K562 (cell line): ENCODE results near the gene GIGYF2. TPM values are rescaled to one million over a fixed set of nuclear protein-coding genes. Genes with fewer than 3 reads are reported as not detected.

Experiments used
- ATAC-seq: fragments of 200-7000 bp; cut with Tn5 transposase; 3 replicates; pipeline ENCODE4 v1.9.1; 2020; ENCODE audit warnings: moderate library complexity
- BruUV-seq: library from RNA; stranded (reverse); fragments of 400-500 nt; replicated peaks from 2 replicates; lab custom pipeline; 2021; lab: Mats Ljungman, UMichigan
- CTCF ChIA-PET: fragments of 300-600 bp; formaldehyde crosslinking; extraction: SDS; loops from one replicate; lab custom pipeline; 2021; ENCODE audit warnings: low intra/inter-chr PET ratio; lab: Yijun Ruan, JAX
- POLR2A ChIA-PET: fragments of 300-600, 350-650 bp; sonication (Branson Sonifier 250); formaldehyde crosslinking; extraction: SDS; loops from one replicate; lab custom pipeline; 2021; ENCODE audit warnings: antibody characterized with exemption, inconsistent platforms; lab: Yijun Ruan, JAX
- DNase-seq, 4 experiments: peaks; one replicate each; pipeline versions ENCODE4 v3.0.0 to v3.0.0-alpha.2; 2011 to 2018; ENCODE audit warnings: low spot score in 3 of 4, mixed read lengths in 3 of 4; ENCODE audit errors: extremely low read depth in 1 of 4
- FAIRE-seq: peaks from 2 replicates; lab custom pipeline; 2011; peaks lifted over from hg19 to GRCh38; lab: Jason Lieb, UNC
- H2AFZ ChIP-seq: 2 replicates; pipeline ENCODE4 v1.6.0; 2011; ENCODE audit warnings: low read depth, low read length, control low read depth, inconsistent platforms
- H3K27ac ChIP-seq: fragments of 200-600 bp; 3 replicates; pipeline ENCODE4 v1.8.0; 2011; ENCODE audit warnings: low read depth, mild to moderate bottlenecking, control low read depth, inconsistent platforms, low read length, moderate library complexity, mixed read lengths; ENCODE audit errors: extremely low read depth
- H3K27me3 ChIP-seq, 2 experiments: fragments of 300-600 bp in 1 of 2; 2 replicates in 1 of 2; 3 replicates in 1 of 2; pipeline versions ENCODE4 v1.6.0 to v1.8.0; 2011; ENCODE audit warnings: inconsistent platforms in 2 of 2, low read length in 2 of 2, mild to moderate bottlenecking in 1 of 2, mixed read lengths in 1 of 2, moderate library complexity in 1 of 2; ENCODE audit not compliant: control insufficient read depth in 2 of 2, insufficient read depth in 2 of 2
- H3K36me3 ChIP-seq: fragments of 300-600 bp; 3 replicates; pipeline ENCODE4 v1.8.0; 2011; ENCODE audit warnings: mild to moderate bottlenecking, low read length, inconsistent platforms; ENCODE audit not compliant: control insufficient read depth, insufficient read depth
- H3K4me1 ChIP-seq, 2 experiments: fragments of 200-600 bp in 1 of 2; replicated peaks in 1 of 2; 2 replicates in 1 of 2; 3 replicates in 1 of 2; pipeline versions ENCODE4 v1.5.1 to v1.8.0; 2011; ENCODE audit warnings: inconsistent platforms in 2 of 2, low read length in 2 of 2, mild to moderate bottlenecking in 1 of 2, mixed read lengths in 1 of 2, moderate library complexity in 1 of 2; ENCODE audit not compliant: control insufficient read depth in 2 of 2, insufficient read depth in 2 of 2
- H3K4me2 ChIP-seq: 2 replicates; pipeline ENCODE4 v1.6.1; 2011; ENCODE audit warnings: low read length, control low read depth, inconsistent platforms, mixed read lengths; ENCODE audit not compliant: insufficient read depth
- H3K4me3 ChIP-seq: fragments of 200-600 bp; sonication (generic), shearing (Covaris generic); 2 replicates; pipeline ENCODE4 v1.5.1; 2016; ENCODE audit warnings: control low read depth, inconsistent platforms
- H3K79me2 ChIP-seq: fragments of 200-600 bp; 3 replicates; pipeline ENCODE4 v1.8.0; 2011; ENCODE audit warnings: low read length, inconsistent platforms; ENCODE audit not compliant: control insufficient read depth, insufficient read depth
- H3K9ac ChIP-seq, 2 experiments: 2 replicates each; pipeline versions ENCODE4 v1.6.0 to v1.6.1; 2011; ENCODE audit warnings: low read depth in 2 of 2, low read length in 2 of 2, control low read depth in 1 of 2, inconsistent platforms in 1 of 2, mild to moderate bottlenecking in 1 of 2, mixed read lengths in 1 of 2; ENCODE audit not compliant: insufficient read depth in 1 of 2
- H3K9me1 ChIP-seq: one replicate; pipeline ENCODE4 v1.6.0; 2011; ENCODE audit warnings: inconsistent platforms, mild to moderate bottlenecking, low read length, moderate library complexity; ENCODE audit not compliant: control insufficient read depth, insufficient read depth
- H3K9me3 ChIP-seq: replicated peaks from 2 replicates; pipeline ENCODE4 v1.5.1; 2011; ENCODE audit warnings: low read depth, low read length, inconsistent platforms; ENCODE audit not compliant: control insufficient read depth, insufficient read depth
- H4K20me1 ChIP-seq: replicated peaks from 2 replicates; pipeline ENCODE4 v1.6.1; 2011; ENCODE audit warnings: low read length, inconsistent platforms, mixed read lengths; ENCODE audit not compliant: control insufficient read depth, insufficient read depth
- CAMTA2 ChIP-seq: fragments of 250-450 bp; sonication (Bioruptor Pico); conservative IDR thresholded peaks from 2 replicates; pipeline ENCODE4 v1.5.1; 2022
- CBFB ChIP-seq: sonication (generic); formaldehyde crosslinking; IDR thresholded peaks from 2 replicates; pipeline ENCODE4 v1.4.0; 2020; ENCODE audit warnings: mild to moderate bottlenecking, missing genetic modification reagents
- CC2D1A ChIP-seq: fragments of 450-650 bp; IDR thresholded peaks from 2 replicates; pipeline ENCODE4 v1.6.1; 2017; ENCODE audit warnings: mild to moderate bottlenecking
- DPF2 ChIP-seq: fragments of 450-650 bp; IDR thresholded peaks from 2 replicates; pipeline ENCODE4 v1.6.1; 2016
- ELF4 ChIP-seq: fragments of 450-650 bp; formaldehyde crosslinking; IDR thresholded peaks from 2 replicates; pipeline ENCODE4 v1.4.0; 2022; ENCODE audit warnings: missing genetic modification characterization
- ETS1 ChIP-seq: conservative IDR thresholded peaks from 2 replicates; pipeline ENCODE4 v1.6.1; 2011; ENCODE audit warnings: low read depth, mild to moderate bottlenecking, low read length; ENCODE audit not compliant: control insufficient read depth
- FOXJ2 ChIP-seq: fragments of 200-800 bp; sonication (Bioruptor generic); IDR thresholded peaks from 2 replicates; pipeline ENCODE4 v1.6.1; 2016; ENCODE audit warnings: missing genetic modification characterization, missing compliant biosample characterization
- GTF3C2 ChIP-seq: IDR thresholded peaks from 3 replicates; pipeline ENCODE4 v1.6.1; 2011; ENCODE audit warnings: borderline replicate concordance, mild to moderate bottlenecking, moderate library complexity; ENCODE audit not compliant: insufficient read length; ENCODE audit errors: extremely low read depth
- MTA2 ChIP-seq: fragments of 450-650 bp; IDR thresholded peaks from 2 replicates; pipeline ENCODE4 v1.6.1; 2016; ENCODE audit warnings: low read depth
- NFIC ChIP-seq: fragments of 450-650 bp; IDR thresholded peaks from 2 replicates; pipeline ENCODE4 v1.6.1; 2017; ENCODE audit warnings: mild to moderate bottlenecking, inconsistent platforms
- PHF21A ChIP-seq: fragments of 450-650 bp; IDR thresholded peaks from 2 replicates; pipeline ENCODE4 v1.6.1; 2017; ENCODE audit warnings: low read depth, borderline replicate concordance
- POU5F1 ChIP-seq: fragments of 150-350 bp; IDR thresholded peaks from 2 replicates; pipeline ENCODE4 v1.6.1; 2014; ENCODE audit warnings: borderline replicate concordance, low read length, low read depth, mild to moderate bottlenecking; ENCODE audit not compliant: partially characterized antibody
- RBM34 ChIP-seq: fragments of 200-400 bp; formaldehyde crosslinking; IDR thresholded peaks from 2 replicates; pipeline ENCODE4 v1.6.1; 2018; ENCODE audit warnings: low read length, borderline replicate concordance; ENCODE audit not compliant: insufficient read depth
- ZNF282 ChIP-seq: sonication (generic); formaldehyde crosslinking; IDR thresholded peaks from 2 replicates; pipeline ENCODE4 v1.8.1; 2023; ENCODE audit warnings: missing genetic modification reagents
- ZNF347 ChIP-seq: fragments of 450-650 bp; formaldehyde crosslinking; IDR thresholded peaks from 2 replicates; pipeline ENCODE4 v1.4.0; 2020; ENCODE audit warnings: low read depth, mild to moderate bottlenecking, moderate library complexity
- ZNF436 ChIP-seq: fragments of 250-450, 450-650 bp; sonication (Bioruptor Pico); formaldehyde crosslinking; IDR thresholded peaks from 2 replicates; pipeline ENCODE4 v1.7.0; 2020; ENCODE audit warnings: mild to moderate bottlenecking
- ZNF699 ChIP-seq: fragments of 250-450 bp; sonication (Bioruptor Pico); IDR thresholded peaks from 2 replicates; pipeline ENCODE4 v1.8.0; 2021; ENCODE audit warnings: mild to moderate bottlenecking, moderate library complexity; ENCODE audit not compliant: insufficient replicate concordance
- WGBS: fragments of 100-300 bp; shearing (Covaris generic); methylation state at CpG from one replicate; pipeline ENCODE4 v1.1.6; 2016; ENCODE audit warnings: low coverage, mixed read lengths; ENCODE audit not compliant: insufficient coverage; ENCODE audit errors: missing lambda C conversion rate; 5-methylcytosine and 5-hydroxymethylcytosine counted together
- in situ Hi-C: fragments of 300-500 bp; cut with MboI; formaldehyde crosslinking; loops from 4 replicates; pipeline ENCODE4 v1.15.0; 2018; ENCODE audit warnings: inconsistent platforms, mixed read lengths
- intact Hi-C: fragments of 100-400 bp; cut with micrococcal nuclease; formaldehyde crosslinking; loops from 2 replicates; pipeline ENCODE4 v1.14.2; 2022
- polyA plus RNA-seq, 8 experiments: library from polyadenylated mRNA; depleted of rRNA in 4 of 8; stranded (reverse) in 5 of 8; unstranded in 3 of 8; fragments of >200 nt; fragmentation: Nextera tagmentation in 2 of 8; fragmentation: Illumina TruSeq in 1 of 8; extraction: Ambion mirVana in 2 of 8; extraction: Trizol in 1 of 8; gene quantifications; 2 replicates each; pipeline versions ENCODE4 v1.2.1 to v1.2.3, GENCODE V29; 2011 to 2014; ENCODE audit warnings: inconsistent platforms in 1 of 8, missing spikeins in 1 of 8
- total RNA-seq, 7 experiments: library from RNA; depleted of rRNA in 6 of 7; stranded (reverse); fragments of >200 nt in 6 of 7; fragmentation: Illumina TruSeq in 2 of 7; extraction: Trizol in 2 of 7; gene quantifications; 2 replicates each; pipeline versions ENCODE4 v1.2.1 to v1.2.3, GENCODE V29; 2011 to 2021; ENCODE audit warnings: low replicate concordance in 1 of 7

Gene GIGYF2
- total and polyA plus RNA-seq, 9 of the 15 experiments (the other 6 are each of a cell fraction or from before 2014, with no cell fraction given), result 12.7 to 52.7 (median 34.9) TPM

GRCh38 chr2:232721261-232721660 is 24.1 kb downstream of the GIGYF2 start (continued):
- TF ChIP-seq POU5F1 (no peak), ELF4 (CRISPR knock-in tag) (no peak), FOXJ2 (tag) (no peak), NFIC (no peak), ZNF699 (CRISPR knock-in tag) (no peak), ETS1 (no peak)

- ATAC-seq (no peak), FAIRE-seq (no peak), DNase-seq (no peak)
- Histone ChIP-seq H3K79me2 (peaks cover 66% of the 10 kb centered on the region), H3K36me3 (peaks cover 68% of the 10 kb centered on the region), H3K9me3 (no peaks in the 10 kb centered on the region), H3K4me3 (no peak overlapping the region), H3K4me2 (no peak overlapping the region), H4K20me1 (no peaks in the 10 kb centered on the region), H3K9ac (no peak overlapping the region), H3K9me1 (peaks cover 2% of the 10 kb centered on the region), H3K27ac (no peak overlapping the region), H2AFZ (no peak overlapping the region), H3K27me3 (no peaks in the 10 kb centered on the region), H3K4me1 (no peaks in the 10 kb centered on the region)
- no TSS peak for BruUV-seq
- ChIA-PET POLR2A (interaction anchor here (1.2 kb wide), 1 partner anchor 9 kb away, joined by 3 read pairs; no protein-coding TSS in a partner anchor), CTCF (no interaction called here)
- intact Hi-C loops (no loop called here), in situ Hi-C loops (no loop called here)
- WGBS, result 100% methylated on average over 2 of the region's 2 CpGs
- TF ChIP-seq CBFB (CRISPR knock-in tag) (no peak), ZNF347 (CRISPR knock-in tag) (no peak), CC2D1A (no peak), DPF2 (no peak), PHF21A (no peak), ZNF436 (CRISPR knock-in tag) (no peak), CAMTA2 (CRISPR knock-in tag) (no peak), RBM34 (no peak), ZNF282 (CRISPR knock-in tag) (no peak), MTA2 (no peak), GTF3C2 (no peak)
Measured at GRCh38 chr2:232721882-232722281, 24.8 kb downstream of the GIGYF2 start.
